ENCODE data around the gene FOXL3. TPM values are rescaled to one million over a fixed set of nuclear protein-coding genes. Genes with fewer than 3 reads are reported as not detected.

FOXL3 gene
- total RNA-seq, 2 experiments from 2014 or later, result not detected

GRCh38 chr7:307970-308369, 18.0 kb downstream of the FOXL3 start:
- Mint-ChIP-seq H3K9me3 (no peaks in the 10 kb centered on the region), H3K27ac (no peak overlapping the region), H3K4me1 (ENCODE audit: low read depth) (no peaks in the 10 kb centered on the region), H3K27me3 (peaks cover 13% of the 10 kb centered on the region), H3K4me3 (no peak overlapping the region), H3K36me3 (ENCODE audit: low read depth) (no peaks in the 10 kb centered on the region)
- no peak for TF ChIP-seq CTCF (IDR thresholded peaks at IDR 0.05)
- ATAC-seq (ENCODE audit: poor library complexity) (no peak), DNase-seq (no peak)
- Histone ChIP-seq H3K4me3 (ENCODE audit: low read length) (no peak overlapping the region), H3K27ac (ENCODE audit: low read depth in 1 of 2, low read length in 2 of 2) (no peak overlapping the region), H3K36me3 (ENCODE audit: insufficient read depth, low read length) (no peaks in the 10 kb centered on the region), H3K9me3 (ENCODE audit: control insufficient read depth in 1 of 2, insufficient read depth in 1 of 2, low read length in 2 of 2) (peaks cover 0 to 16% of the 10 kb centered on the region in 2 experiments), H3K27me3 (ENCODE audit: control insufficient read depth in 1 of 2, insufficient read depth in 2 of 2, low read length in 2 of 2) (peaks cover 2 to 3% of the 10 kb centered on the region in 2 experiments), H3K4me1 (ENCODE audit: insufficient read depth, low read length) (no peaks in the 10 kb centered on the region)
- POLR2A ChIA-PET, result no interaction called here
- intact Hi-C loops (cut with DNase I, micrococcal nuclease), result no loop called here
- CTCF ChIA-PET, result no interaction called here

GRCh38 chr7:309586-310228, 19.7 kb downstream of the FOXL3 start:
- Histone ChIP-seq H3K27me3 (ENCODE audit: control insufficient read depth in 1 of 2, insufficient read depth in 2 of 2, low read length in 2 of 2) (peaks cover 3 to 10% of the 10 kb centered on the region in 2 experiments), H3K9me3 (ENCODE audit: control insufficient read depth in 1 of 2, insufficient read depth in 1 of 2, low read length in 2 of 2) (peaks cover 0 to 12% of the 10 kb centered on the region in 2 experiments), H3K27ac (ENCODE audit: low read depth in 1 of 2, low read length in 2 of 2) (no peak overlapping the region), H3K4me1 (ENCODE audit: insufficient read depth, low read length) (no peaks in the 10 kb centered on the region), H3K36me3 (ENCODE audit: insufficient read depth, low read length) (no peaks in the 10 kb centered on the region), H3K4me3 (ENCODE audit: low read length) (no peak overlapping the region)
- CTCF ChIA-PET, result no interaction called here
- peaks cover 18% of the 10 kb centered on the region for H3K27me3 Mint-ChIP-seq
- H3K27ac Mint-ChIP-seq, result no peak overlapping the region
- ATAC-seq (ENCODE audit: poor library complexity), result no peak
- POLR2A ChIA-PET, result no interaction called here
- no peak overlapping the region for H3K4me3 Mint-ChIP-seq
- intact Hi-C loops (cut with DNase I, micrococcal nuclease), result no loop called here
- H3K36me3 Mint-ChIP-seq (ENCODE audit: low read depth), result no peaks in the 10 kb centered on the region
- no peak for DNase-seq
- no peaks in the 10 kb centered on the region for H3K9me3 Mint-ChIP-seq
- no peaks in the 10 kb centered on the region for H3K4me1 Mint-ChIP-seq (ENCODE audit: low read depth)
- no peak for TF ChIP-seq CTCF (IDR thresholded peaks at IDR 0.05)

GRCh38 chr7:311131-311680, 21.2 kb downstream of the FOXL3 start:
- TF ChIP-seq CTCF (IDR thresholded peaks at IDR 0.05), result no peak
- no peaks in the 10 kb centered on the region for H3K4me1 Mint-ChIP-seq (ENCODE audit: low read depth)
- Histone ChIP-seq H3K36me3 (ENCODE audit: insufficient read depth, low read length) (no peaks in the 10 kb centered on the region), H3K4me3 (ENCODE audit: low read length) (no peak overlapping the region), H3K9me3 (ENCODE audit: control insufficient read depth in 1 of 2, insufficient read depth in 1 of 2, low read length in 2 of 2) (peaks cover 0 to 4% of the 10 kb centered on the region in 2 experiments), H3K27me3 (ENCODE audit: control insufficient read depth in 1 of 2, insufficient read depth in 2 of 2, low read length in 2 of 2) (peaks cover 7 to 11% of the 10 kb centered on the region in 2 experiments), H3K27ac (ENCODE audit: low read depth in 1 of 2, low read length in 2 of 2) (no peak overlapping the region), H3K4me1 (ENCODE audit: insufficient read depth, low read length) (no peaks in the 10 kb centered on the region)
- no peak overlapping the region for H3K27ac Mint-ChIP-seq
- no peak overlapping the region for H3K4me3 Mint-ChIP-seq
- POLR2A ChIA-PET, result no interaction called here
- H3K9me3 Mint-ChIP-seq, result peaks cover 2% of the 10 kb centered on the region
- intact Hi-C loops (cut with DNase I, micrococcal nuclease), result no loop called here
- ATAC-seq (ENCODE audit: poor library complexity) (no peak), DNase-seq (no peak)
- peaks cover 31% of the 10 kb centered on the region for H3K27me3 Mint-ChIP-seq
- CTCF ChIA-PET, result no interaction called here
- H3K36me3 Mint-ChIP-seq (ENCODE audit: low read depth), result no peaks in the 10 kb centered on the region
